A673 (cell line): Measurements from ENCODE around the gene ACTL6B.

Experiments used
- CTCF ChIP-seq: fragments of 300-800, 200-600 bp; sonication (generic); conservative IDR thresholded peaks from 2 replicates; pipeline ENCODE4 v1.5.1; 2017; ENCODE audit warnings: low read depth, mild to moderate bottlenecking, antibody characterized with exemption, low read length, moderate library complexity, mixed read lengths
- EZH2 ChIP-seq: fragments of 200-600 bp; sonication (generic); IDR thresholded peaks from 2 replicates; pipeline ENCODE4 v1.6.1; 2017; ENCODE audit warnings: borderline replicate concordance, low read depth, mild to moderate bottlenecking, mixed read lengths, antibody characterized with exemption, low read length; ENCODE audit not compliant: poor library complexity, severe bottlenecking

GRCh38 chr7:100693312-100694097 is 37.3 kb upstream of the ACTL6B start:
- TF ChIP-seq CTCF, result no peak
- no peak for TF ChIP-seq EZH2
